Islet precursor cell (in vitro differentiated cells): ENCODE results near the gene C5AR1.
"Not testable (repeated sequence)": the region's sequence is repeated elsewhere in the genome, so short reads cannot be mapped to it uniquely, and the experiment has no call there.

Experiments
- DNase-seq: peaks from one replicate; pipeline ENCODE4 v3.0.0-alpha.2; 2018

The C5AR1 gene

DNA sequence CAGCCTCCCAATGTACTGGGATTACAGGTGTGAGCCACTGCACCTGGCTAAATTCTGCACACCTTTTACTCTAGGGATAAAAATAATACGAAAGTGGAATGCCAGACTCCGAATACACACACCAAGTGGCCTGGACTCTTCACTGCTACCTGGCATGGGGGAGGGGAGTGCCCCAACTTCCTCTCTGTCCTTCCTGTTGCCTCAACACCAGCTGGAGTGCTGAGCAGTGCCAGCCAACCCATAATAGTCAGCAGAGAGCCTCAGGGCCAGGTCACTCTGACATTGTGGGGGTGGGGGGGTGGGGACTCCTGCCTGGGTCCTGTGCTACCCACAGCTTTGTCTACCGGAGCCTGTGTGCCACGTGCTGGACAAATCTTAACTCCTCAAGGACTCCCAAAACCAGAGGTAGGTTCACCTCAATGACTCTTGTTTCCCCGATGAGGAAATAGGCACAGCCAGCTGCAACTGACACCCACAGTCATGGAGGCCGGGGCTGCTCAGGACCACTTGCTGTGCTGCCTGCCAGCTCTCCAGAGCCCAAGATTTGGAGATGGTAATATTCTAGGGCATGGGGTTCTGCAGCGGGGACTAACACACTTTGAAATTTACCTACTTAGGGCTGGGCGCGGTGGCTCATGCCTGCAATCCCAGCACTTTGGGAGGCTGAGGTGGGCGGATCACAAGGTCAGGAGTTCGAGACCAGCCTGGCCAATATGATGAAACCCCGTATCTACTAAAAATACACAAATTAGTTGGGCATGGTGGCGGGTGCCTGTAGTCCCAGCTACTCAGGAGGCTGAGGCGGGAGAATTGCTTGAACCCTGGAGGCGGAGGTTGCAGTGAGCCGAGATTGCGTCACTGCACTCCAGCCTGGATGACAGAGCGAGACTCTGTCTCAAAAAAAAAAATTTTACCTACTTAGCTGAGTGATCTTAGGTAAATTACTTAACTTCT lies 27.4 kb downstream of the C5AR1 start:
- DNase-seq: not testable (repeated sequence)

DNA sequence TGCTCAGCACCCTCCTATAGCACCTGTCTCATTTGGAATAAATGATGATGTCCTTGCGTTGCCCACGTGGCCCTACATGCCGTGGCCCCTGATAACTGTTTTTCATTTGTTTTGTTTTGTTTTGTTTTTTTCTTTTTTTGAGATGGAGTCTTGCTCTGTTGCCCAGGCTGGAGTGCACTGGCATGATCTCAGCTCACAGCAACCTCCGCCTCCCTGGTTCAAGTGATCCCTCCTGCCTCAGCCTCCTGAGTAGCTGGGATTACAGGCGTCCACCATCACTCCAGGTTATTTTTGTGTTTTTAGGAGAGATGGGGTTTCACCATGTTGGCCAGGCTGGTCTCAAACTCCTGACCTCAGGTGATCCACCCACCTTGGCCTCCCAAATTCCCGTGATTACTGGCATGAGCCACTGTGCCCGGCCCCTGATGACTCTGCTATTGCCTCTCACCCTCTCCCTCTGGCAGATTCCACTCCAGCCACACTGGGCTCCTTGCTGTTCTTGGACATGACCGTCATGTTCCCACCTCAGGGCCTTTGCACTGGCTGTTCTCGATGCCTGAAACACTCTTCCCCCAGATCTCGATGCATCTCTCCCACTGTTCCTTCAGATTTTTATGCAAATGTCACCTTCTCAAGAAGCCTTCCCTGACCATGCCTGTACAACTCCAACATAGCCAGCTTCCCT lies 29.7 kb downstream of the C5AR1 start:
- no peak for DNase-seq

GRCh38 chr19:47340477-47341208 lies 31.0 kb downstream of the C5AR1 start:
- DNase-seq: no peak

GRCh38 chr19:47341734-47342133 lies 32.1 kb downstream of the C5AR1 start:
- no peak for DNase-seq

DNA sequence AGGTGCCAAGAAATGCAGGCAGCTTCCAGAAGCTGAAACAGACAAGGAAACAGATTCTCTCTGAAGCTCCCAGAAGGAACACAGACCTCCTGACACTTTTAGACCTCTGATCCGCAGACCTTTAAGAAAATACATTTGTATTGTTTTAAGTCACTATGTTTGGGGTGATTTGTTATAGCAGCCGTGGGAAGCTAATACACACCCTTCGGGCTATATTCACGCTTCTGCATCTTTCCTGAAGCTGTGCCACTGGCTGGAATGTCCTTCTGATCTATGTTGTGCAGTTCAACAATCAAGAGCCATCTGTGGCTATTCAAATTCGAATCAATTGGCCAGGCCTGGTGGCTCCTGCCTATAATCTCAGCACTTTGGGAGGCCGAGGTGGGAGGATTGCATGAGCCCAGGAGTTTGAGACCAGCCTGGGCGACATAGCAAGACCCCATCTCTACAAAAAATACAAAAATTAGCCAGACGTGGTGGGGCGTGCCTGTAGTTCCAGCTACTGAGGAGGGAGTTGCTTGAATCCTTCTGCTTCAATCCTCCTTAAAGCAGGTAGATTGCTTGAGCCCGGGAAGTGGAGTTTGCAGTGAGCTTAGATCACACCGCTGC lies 33.6 kb downstream of the C5AR1 start:
- DNase-seq: no peak

- no peak for DNase-seq
These were observed 34.8 kb downstream of the C5AR1 start for GRCh38 chr19:47344425-47344824.

- DNase-seq: not testable (repeated sequence)
These were observed 36.4 kb downstream of the C5AR1 start for GRCh38 chr19:47346024-47346423.

DNA sequence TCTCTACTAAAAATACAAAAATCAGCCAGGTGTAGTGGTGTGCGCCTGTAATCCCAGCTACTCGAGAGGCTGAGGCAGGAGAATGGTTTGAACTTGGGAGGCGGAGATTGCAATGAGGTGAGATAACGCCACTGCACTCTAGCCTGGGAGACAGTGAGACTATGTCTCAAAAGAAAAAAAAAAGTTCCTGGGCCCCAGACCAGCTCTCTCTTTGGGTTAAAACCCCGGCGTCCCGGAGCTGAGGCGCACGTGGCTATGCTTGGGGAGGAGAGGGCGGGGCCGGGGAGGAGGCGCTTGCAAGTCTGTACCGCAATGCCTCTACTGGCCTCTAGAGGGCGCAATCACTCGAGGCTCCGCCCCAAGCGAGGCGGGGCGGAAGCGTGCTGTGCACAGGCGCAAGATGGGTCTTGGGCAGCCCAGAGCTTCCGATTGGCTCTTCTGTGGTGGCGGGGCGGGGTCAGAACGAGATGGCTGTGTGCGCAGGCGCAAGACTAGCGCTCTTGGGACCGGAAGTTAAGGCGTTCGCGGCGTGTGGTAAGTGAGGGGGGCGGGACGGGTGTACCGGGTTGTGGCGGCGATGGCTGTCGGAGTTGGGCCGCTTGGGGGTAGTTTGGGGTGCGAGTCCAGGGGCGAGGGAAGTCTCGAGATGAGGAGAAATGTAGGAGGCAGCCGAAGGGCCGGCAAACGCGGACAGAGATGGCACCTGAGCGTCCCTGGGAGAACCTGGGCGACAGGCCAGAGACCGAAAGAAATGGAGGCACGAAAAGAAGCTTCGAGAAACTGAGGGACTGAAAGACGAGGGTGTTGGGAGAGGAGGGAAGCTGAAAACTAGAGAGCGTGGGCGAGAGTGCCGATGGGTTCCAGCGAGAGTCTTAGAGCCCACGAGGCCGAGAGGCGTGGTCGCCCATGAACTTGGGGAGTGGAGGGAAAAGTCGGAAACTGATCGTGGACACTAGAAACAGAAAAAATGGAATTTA lies 39.4 kb downstream of the C5AR1 start, which contains the start of gene DHX34:
Gene DHX34, plus strand, starts transcription at position 497 of the 977 bp plus-strand sequence. CDS start 3,716 bp downstream, outside the sequence.
- DNase-seq: peak; percentile 99

- no peak for DNase-seq
These were observed 41.0 kb downstream of the C5AR1 start for GRCh38 chr19:47350630-47351029.

GRCh38 chr19:47351548-47351947 lies 41.9 kb downstream of the C5AR1 start:
- no peak for DNase-seq

DNA sequence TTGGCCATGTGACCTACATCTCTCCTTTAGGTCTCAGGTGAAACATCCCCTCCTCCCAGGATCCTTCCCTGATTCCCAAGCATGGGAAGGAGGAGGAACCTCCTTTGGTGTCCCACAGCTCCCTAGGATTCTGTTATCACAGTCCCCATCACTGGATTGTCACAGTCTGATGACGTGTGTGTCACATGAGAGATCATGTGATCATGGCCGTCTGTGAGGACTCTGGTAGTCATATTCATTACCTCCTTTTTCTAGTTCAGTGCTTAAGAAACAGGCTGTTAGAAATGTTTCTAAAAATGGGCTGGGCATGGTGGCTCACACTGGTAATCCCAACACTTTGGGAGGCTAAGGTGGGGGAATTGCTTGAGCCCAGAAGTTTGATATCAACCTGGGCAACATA lies 42.4 kb downstream of the C5AR1 start:
- no peak for DNase-seq

GRCh38 chr19:47353307-47353712 lies 43.6 kb downstream of the C5AR1 start:
- no peak for DNase-seq

- DNase-seq: no peak
These were observed 47.2 kb downstream of the C5AR1 start for GRCh38 chr19:47356900-47357299.

DNA sequence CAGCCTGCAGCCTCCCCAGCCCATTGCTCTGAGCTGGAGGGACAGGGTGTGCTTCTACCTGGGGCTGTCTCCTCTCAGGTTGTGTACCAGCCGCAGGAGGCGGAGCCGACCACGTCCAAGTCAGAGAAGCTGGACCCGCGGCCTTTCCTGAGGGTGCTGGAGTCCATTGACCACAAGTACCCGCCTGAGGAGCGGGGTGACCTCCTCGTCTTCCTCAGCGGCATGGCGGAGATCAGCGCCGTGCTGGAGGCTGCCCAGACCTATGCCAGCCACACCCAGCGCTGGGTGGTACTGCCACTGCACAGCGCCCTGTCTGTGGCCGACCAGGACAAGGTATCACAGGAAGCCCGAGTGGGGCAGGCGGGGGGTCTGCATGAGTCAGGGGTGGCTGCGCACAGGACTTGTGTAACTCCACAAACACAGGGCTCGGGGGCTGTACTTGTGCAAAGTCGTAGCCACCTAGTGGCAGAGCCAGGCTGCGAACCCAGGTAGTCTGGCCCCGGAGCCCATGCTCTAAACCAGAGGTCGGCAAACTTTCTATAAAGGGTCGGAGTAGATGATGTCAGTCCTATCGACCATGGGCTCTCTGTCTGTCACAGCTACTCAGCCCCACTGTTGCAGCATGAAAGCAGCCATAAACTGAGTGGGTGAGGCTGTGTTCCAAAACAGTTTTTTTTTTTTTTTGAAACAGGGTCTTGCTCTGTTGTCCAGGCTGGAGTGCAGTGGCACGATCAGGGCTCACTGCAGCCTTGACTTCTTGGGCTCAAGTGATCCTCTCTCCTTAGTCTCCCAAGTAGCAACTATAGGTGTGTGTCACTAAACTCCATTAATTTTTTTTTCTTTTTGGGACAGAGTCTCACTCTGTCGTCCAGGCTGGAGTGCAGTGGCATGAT lies 48.4 kb downstream of the C5AR1 start:
- DNase-seq: no peak

DNA sequence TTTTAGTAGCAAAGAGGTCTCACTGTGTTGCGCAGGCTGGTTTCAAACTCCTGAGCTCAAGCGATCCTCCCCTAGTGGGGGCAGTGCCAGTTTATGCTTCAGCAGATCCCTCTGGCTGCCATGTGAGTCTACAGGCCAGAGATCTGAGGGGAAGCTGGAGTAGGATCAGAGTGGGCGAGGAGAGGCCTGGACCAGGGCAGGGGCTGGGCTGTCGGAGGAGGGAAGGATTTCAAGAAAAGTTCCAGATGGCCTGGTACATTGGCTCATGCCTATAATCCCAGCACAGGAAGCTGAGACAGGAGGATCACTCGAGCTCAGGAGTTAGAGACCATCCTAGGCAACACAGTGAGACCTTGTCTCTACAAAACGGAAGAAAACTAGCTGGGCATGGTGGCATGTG lies 49.3 kb downstream of the C5AR1 start:
- DNase-seq: no peak

GRCh38 chr19:47362321-47362720 lies 52.7 kb downstream of the C5AR1 start:
- DNase-seq: no peak

DNA sequence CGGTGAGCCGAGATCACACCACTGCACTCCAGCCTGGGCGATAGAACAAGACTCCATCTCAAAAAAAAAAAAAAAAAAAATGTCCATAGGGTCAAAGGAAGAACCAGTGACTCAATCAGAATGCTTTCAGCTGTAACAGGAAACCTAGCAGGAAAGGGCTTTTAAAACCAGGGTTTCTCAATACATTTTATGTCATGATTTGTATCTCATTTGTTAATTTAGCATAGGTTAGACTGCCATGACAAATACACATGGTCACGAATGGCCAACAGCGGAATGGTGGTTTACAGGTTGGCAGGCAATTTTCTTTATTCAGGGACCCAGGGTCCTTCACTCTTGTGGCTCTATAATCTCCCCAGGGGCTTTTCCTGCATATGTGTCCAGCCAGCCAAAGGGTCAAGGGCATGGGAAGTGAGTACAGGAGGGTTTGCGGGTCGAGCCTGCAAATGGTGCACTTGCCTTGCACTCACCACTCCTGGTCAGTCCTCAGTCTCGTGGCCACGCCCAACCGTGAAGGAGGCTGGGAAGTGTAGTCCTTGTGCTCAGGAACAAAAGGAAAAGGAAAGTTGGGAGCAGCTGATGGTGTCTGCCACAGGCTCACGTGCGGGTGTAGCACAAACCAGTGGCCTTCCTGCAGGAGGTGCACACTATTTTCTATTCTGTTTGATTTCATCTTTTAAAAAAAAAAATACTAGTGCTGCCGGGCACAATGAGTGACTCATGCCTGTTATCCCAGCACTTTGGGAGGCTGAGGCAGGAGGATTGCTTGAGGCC lies 54.3 kb downstream of the C5AR1 start:
- no peak for DNase-seq

DNA sequence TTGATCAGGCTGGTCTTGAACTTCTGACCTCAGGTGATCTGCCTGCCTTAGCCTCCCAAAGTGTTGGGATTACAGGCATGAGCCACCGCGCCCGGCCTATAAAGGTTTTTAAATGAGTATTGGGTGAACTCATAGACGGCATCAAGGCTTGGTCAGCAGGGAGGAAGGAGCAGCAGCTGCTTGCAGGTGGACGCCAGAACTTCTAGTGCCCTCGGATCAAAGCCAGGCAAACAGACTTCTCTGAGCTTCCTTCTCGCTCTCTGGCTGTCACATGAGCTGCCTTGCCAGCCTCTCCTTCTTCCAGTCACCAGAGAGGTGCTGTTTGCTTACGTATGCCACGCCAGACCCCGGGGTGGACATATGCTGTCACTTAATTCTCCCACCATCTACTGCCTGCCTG lies 55.8 kb downstream of the C5AR1 start:
- DNase-seq: not testable (repeated sequence)

DNA sequence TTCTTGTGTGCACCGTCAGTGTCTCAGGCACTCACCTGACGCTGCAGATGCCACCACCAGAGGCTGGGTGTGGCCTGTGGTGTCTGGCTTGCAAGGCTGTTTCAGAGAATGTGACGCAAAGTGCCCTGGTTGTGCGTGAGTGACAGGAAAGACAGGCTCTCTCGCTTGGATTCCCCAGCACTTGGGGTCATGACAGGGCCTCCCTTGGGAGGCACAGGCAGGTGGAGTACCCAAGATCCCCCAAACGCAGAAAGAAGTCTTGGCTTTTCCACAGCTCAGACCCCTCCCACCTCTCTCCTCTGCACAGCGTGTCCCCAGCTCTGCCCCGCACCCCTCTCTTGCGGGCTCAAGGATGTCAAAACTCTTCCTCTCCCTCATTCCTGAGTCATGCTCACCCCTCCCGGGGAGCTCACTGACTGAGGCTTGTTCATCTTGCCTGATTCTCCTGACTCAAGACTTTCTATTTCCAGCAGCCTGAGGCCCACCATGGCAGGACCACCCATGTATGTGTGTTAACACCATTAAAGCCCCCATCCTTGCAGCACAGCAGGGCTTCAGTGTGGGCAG lies 60.5 kb downstream of the C5AR1 start:
- DNase-seq: no peak
